ENCODE data around the gene GPHB5.
"Not testable (repeated sequence)": the region's sequence is repeated elsewhere in the genome, so short reads cannot be mapped to it uniquely, and the experiment has no call there.

Gene GPHB5

GRCh38 chr14:63318835-63319234 lies at the start of gene GPHB5:
Gene GPHB5, minus strand, starts transcription at chr14:63318935. Its CDS starts 1,086 bp downstream, at chr14:63317849.
- no peak for DNase-seq

GRCh38 chr14:63367742-63368364 lies 49.1 kb upstream of the GPHB5 start:
- no peak for DNase-seq

GRCh38 chr14:63362389-63362819 lies 43.7 kb upstream of the GPHB5 start:
- no peak for DNase-seq

- DNase-seq: no peak
Observed at GRCh38 chr14:63361790-63362189, 43.1 kb upstream of the GPHB5 start.

- DNase-seq: no peak
Observed at GRCh38 chr14:63357841-63358240, 39.1 kb upstream of the GPHB5 start.

- DNase-seq: no peak
Observed at GRCh38 chr14:63345826-63346225, 27.1 kb upstream of the GPHB5 start.

GRCh38 chr14:63344336-63344735 lies 25.6 kb upstream of the GPHB5 start:
- DNase-seq: no peak

GRCh38 chr14:63343878-63344277 lies 25.1 kb upstream of the GPHB5 start:
- DNase-seq: no peak

GRCh38 chr14:63342371-63342770 lies 23.6 kb upstream of the GPHB5 start:
- DNase-seq: no peak

GRCh38 chr14:63328787-63329737 lies 10.3 kb upstream of the GPHB5 start:
- no peak for DNase-seq

- DNase-seq: no peak
Observed at GRCh38 chr14:63326840-63327239, 8.1 kb upstream of the GPHB5 start.

GRCh38 chr14:63322897-63323573 lies 4.3 kb upstream of the GPHB5 start:
- no peak for DNase-seq

GRCh38 chr14:63322472-63322871 lies 3.7 kb upstream of the GPHB5 start:
- DNase-seq: no peak

GRCh38 chr14:63308723-63309317 lies 9.9 kb downstream of the GPHB5 start:
- DNase-seq: no peak

GRCh38 chr14:63304429-63304828 lies 14.3 kb downstream of the GPHB5 start:
- DNase-seq: not testable (repeated sequence)

- no peak for DNase-seq
Observed at GRCh38 chr14:63301891-63302534, 16.7 kb downstream of the GPHB5 start.

- DNase-seq: no peak
Observed at GRCh38 chr14:63300854-63301253, 17.9 kb downstream of the GPHB5 start.

- no peak for DNase-seq
Observed at GRCh38 chr14:63299351-63300110, 19.2 kb downstream of the GPHB5 start.

GRCh38 chr14:63297372-63298063 lies 21.2 kb downstream of the GPHB5 start:
- no peak for DNase-seq

GRCh38 chr14:63296060-63296563 lies 22.6 kb downstream of the GPHB5 start:
- no peak for DNase-seq

- no peak for DNase-seq
Observed at GRCh38 chr14:63295231-63295685, 23.5 kb downstream of the GPHB5 start.

All from activated T-cell treated with anti-CD3 and anti-CD28 coated beads, Interleukin-2, amount 50 U/mL, for 1 hour (primary cell).